Activated T-helper 17 cell treated with anti-CD3 and anti-CD28 coated beads, Interleukin-2, amount 50 U/mL, for 72 hours (primary cell): Measurements from ENCODE around the gene TIMM13. TPM values are rescaled to one million over a fixed set of nuclear protein-coding genes. Genes with fewer than 3 reads are reported as not detected.
A peak's percentile ranks its signal among the peaks of the same experiment; 100 is the strongest.

ENCODE experiments used
- ATAC-seq: fragments of 150-1000 bp; cut with Tn5 transposase; replicated peaks from 2 replicates; pipeline ENCODE4 v1.10.0; 2021; ENCODE audit warnings: mild to moderate bottlenecking, moderate library complexity
- H3K27ac Mint-ChIP-seq: one replicate; pipeline ENCODE4 v1.8.0; 2022; ENCODE audit warnings: mixed read lengths
- H3K27me3 Mint-ChIP-seq: one replicate; pipeline ENCODE4 v1.8.0; 2022; ENCODE audit warnings: mixed read lengths
- H3K36me3 Mint-ChIP-seq: one replicate; pipeline ENCODE4 v1.8.0; 2022; ENCODE audit warnings: low read depth, mild to moderate bottlenecking, mixed read lengths
- H3K4me1 Mint-ChIP-seq: one replicate; pipeline ENCODE4 v1.8.0; 2022; ENCODE audit warnings: mixed read lengths
- H3K4me3 Mint-ChIP-seq: one replicate; pipeline ENCODE4 v1.8.0; 2022; ENCODE audit warnings: mild to moderate bottlenecking, mixed read lengths
- H3K9me3 Mint-ChIP-seq: one replicate; pipeline ENCODE4 v1.8.0; 2022; ENCODE audit warnings: mixed read lengths
- total RNA-seq, 2 donors: library from RNA; stranded (reverse); gene quantifications; one replicate each; pipeline ENCODE4 v1.2.3, GENCODE V29; 2022

Gene TIMM13
- total RNA-seq, 2 donors from 2014 or later = 51.0 to 140 TPM

GRCh38 chr19:2444251-2445002 is 17.0 kb upstream of the TIMM13 start:
- H3K4me1 Mint-ChIP-seq = peaks cover 5% of the 10 kb centered on the region
- H3K36me3 Mint-ChIP-seq = peaks cover 32% of the 10 kb centered on the region
- ATAC-seq = no peak
- no peak overlapping the region for H3K27ac Mint-ChIP-seq
- no peaks in the 10 kb centered on the region for H3K27me3 Mint-ChIP-seq
- no peak overlapping the region for H3K4me3 Mint-ChIP-seq
- no peaks in the 10 kb centered on the region for H3K9me3 Mint-ChIP-seq

DNA sequence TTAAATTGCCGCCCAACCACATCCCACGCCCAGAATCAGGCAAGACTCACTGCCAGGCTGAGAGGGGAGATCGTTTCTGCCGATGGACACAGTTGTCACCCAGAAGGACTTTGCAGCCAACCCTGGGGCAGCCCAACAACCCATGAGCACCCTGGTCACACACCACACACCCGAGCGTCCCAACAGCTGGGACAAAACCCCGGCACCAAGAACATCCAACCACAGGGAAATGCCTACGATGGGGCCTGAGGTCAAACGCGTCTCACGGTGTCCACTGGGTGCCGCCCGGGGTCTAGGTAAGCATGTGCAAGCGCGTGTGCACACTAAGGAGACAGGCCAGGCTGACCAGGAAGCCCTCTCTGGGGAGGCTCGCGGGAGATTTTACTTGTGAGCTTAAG is 16.4 kb upstream of the TIMM13 start:
- peaks cover 5% of the 10 kb centered on the region for H3K4me1 Mint-ChIP-seq

DNA sequence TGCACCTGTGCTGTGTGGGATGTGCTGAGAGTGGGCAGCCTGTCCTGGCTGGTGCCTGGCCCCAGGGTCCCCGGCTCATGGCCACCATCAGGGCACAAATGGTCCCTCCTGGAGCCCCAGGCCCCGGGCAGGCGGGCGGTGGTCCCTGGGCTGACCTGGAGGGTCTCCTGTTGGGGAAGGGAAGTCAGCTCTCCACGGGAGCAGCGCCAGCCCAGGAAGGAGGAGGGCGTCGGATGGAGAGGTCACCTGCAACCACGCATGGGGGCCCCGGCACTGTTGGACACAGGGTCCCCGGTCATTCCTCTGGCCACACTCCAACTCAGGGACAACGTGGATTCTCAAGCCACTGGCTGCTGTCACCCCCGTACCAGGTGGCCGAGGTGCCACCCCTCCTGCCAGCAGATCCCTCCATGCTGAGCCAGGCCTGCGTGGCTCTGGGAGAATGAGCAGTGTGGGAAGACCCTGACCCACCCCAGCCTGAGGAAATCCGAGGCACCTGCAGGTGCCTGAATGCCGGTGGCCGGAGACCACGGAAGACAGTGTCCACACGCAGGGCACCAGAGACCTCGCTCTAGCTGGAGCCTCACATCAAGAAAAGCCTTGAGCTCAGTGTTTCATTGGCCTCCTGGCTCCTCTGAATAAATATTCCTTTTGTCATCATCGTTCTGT is 15.9 kb upstream of the TIMM13 start:
- peaks cover 5% of the 10 kb centered on the region for H3K4me1 Mint-ChIP-seq
- peaks cover 32% of the 10 kb centered on the region for H3K36me3 Mint-ChIP-seq
- H3K4me3 Mint-ChIP-seq = no peak overlapping the region
- no peak overlapping the region for H3K27ac Mint-ChIP-seq
- ATAC-seq = no peak
- H3K27me3 Mint-ChIP-seq = no peaks in the 10 kb centered on the region
- no peaks in the 10 kb centered on the region for H3K9me3 Mint-ChIP-seq

More for the DNA sequence above, 16.4 kb upstream of the TIMM13 start:
- peaks cover 32% of the 10 kb centered on the region for H3K36me3 Mint-ChIP-seq
- H3K27ac Mint-ChIP-seq = no peak overlapping the region
- H3K9me3 Mint-ChIP-seq = no peaks in the 10 kb centered on the region
- H3K4me3 Mint-ChIP-seq = no peak overlapping the region
- no peaks in the 10 kb centered on the region for H3K27me3 Mint-ChIP-seq
- no peak for ATAC-seq

DNA sequence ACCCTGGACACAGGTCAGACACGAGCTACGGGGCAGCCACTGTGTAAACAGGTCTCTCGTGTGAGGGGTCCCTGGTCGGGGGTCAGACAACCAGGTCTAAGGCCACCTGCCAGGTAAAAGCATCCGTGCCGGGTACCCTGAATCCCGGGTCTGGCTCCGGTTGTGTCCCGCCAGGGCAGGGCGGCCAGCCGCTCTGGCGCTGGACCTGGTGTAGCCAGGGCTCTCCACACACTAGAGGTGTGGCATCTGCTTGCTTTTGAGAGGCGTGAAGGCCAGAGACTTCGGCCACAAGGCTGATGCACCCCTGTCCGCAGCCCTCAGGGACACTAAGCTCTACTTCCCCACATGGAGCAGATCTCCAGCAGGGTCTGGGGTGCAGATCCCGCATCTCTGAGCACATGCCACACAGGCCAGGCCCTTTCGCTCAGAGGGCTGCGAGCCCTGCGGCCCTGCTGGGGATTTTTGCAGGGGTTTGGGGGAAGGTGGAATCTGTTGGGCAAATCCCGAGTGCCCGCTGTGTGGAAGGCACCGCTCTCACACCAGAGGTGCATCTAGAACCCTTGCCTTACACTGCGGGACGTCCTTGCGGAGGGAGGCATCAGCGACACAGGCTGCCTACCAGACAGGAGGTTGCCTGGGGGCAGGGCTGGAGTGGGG is 13.8 kb upstream of the TIMM13 start:
- peaks cover 5% of the 10 kb centered on the region for H3K4me1 Mint-ChIP-seq
- ATAC-seq = no peak
- no peak overlapping the region for H3K4me3 Mint-ChIP-seq
- no peaks in the 10 kb centered on the region for H3K9me3 Mint-ChIP-seq
- no peak overlapping the region for H3K27ac Mint-ChIP-seq
- H3K36me3 Mint-ChIP-seq = peaks cover 42% of the 10 kb centered on the region
- no peaks in the 10 kb centered on the region for H3K27me3 Mint-ChIP-seq

- H3K4me1 Mint-ChIP-seq = peaks cover 5% of the 10 kb centered on the region
These were observed 13.1 kb upstream of the TIMM13 start for GRCh38 chr19:2440515-2440914.

DNA sequence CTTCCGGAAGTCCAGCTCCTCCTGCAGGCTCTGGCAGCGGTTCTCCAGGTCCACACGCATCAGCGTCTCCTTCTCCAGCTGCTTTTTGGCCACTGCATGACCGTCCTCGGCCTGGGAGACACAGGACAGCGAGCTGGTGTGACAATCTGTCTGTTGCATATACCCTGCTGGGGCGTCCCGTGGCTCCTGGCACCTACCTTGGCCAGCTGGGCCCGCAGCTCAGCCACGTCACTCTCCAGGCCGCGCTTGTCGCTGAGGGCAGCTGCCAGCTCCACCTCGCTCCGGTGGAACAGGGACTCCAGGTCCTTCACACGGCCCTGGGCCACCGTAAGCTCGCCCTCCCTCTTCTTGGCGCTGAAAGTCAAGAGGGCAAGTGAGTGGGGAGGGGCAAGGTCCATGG is 10.8 kb upstream of the TIMM13 start:
- Mint-ChIP-seq H3K36me3 (peaks cover 45% of the 10 kb centered on the region), H3K4me1 (peaks cover 5% of the 10 kb centered on the region), H3K27ac (no peak overlapping the region), H3K27me3 (no peaks in the 10 kb centered on the region), H3K4me3 (no peak overlapping the region), H3K9me3 (no peaks in the 10 kb centered on the region)
- ATAC-seq = no peak

More at GRCh38 chr19:2440515-2440914, 13.1 kb upstream of the TIMM13 start:
- H3K27me3 Mint-ChIP-seq = no peaks in the 10 kb centered on the region
- H3K27ac Mint-ChIP-seq = peak overlapping the region; percentile 0
- ATAC-seq = no peak
- peaks cover 45% of the 10 kb centered on the region for H3K36me3 Mint-ChIP-seq
- H3K4me3 Mint-ChIP-seq = no peak overlapping the region
- no peaks in the 10 kb centered on the region for H3K9me3 Mint-ChIP-seq

GRCh38 chr19:2436926-2437325 is 9.5 kb upstream of the TIMM13 start:
- Mint-ChIP-seq H3K4me3 (no peak overlapping the region), H3K9me3 (no peaks in the 10 kb centered on the region), H3K27me3 (no peaks in the 10 kb centered on the region), H3K36me3 (peaks cover 41% of the 10 kb centered on the region), H3K4me1 (peaks cover 5% of the 10 kb centered on the region), H3K27ac (no peak overlapping the region)
- no peak for ATAC-seq

- no peak for ATAC-seq
- Mint-ChIP-seq H3K27me3 (no peaks in the 10 kb centered on the region), H3K27ac (no peak overlapping the region), H3K4me1 (peaks cover 5% of the 10 kb centered on the region), H3K4me3 (no peak overlapping the region), H3K9me3 (no peaks in the 10 kb centered on the region), H3K36me3 (peaks cover 40% of the 10 kb centered on the region)
These were observed 9.0 kb upstream of the TIMM13 start for GRCh38 chr19:2436384-2436783.

DNA sequence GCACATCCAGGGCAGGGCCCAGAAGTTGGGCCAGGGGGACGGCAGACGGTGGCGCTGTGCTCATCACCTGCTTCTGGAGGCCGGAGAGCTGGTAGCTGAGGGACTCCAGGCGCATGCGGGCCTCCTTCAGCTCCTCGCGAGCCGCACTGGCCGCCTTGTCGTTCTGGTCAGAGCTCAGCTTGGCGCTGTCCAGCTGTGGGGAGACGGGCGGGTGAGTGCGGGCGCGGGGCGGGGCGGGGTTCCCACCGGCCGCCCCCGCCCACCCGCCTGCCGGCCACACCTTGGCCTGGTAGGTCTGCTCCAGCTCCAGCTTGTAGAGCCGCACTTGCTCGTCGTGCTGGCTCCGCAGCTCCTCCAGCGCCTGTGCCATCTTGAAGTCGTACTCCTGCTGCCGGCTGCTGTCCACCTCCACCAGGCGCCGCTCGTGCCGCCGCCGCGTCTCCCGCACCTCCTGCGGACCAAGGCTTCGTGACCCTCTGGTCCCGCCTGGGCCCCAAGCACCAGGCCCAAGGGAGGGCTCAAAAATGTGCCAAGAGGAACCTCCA is 7.4 kb upstream of the TIMM13 start:
- Mint-ChIP-seq H3K27me3 (no peaks in the 10 kb centered on the region), H3K9me3 (no peaks in the 10 kb centered on the region), H3K27ac (no peak overlapping the region), H3K4me3 (no peak overlapping the region), H3K4me1 (no peaks in the 10 kb centered on the region), H3K36me3 (peaks cover 37% of the 10 kb centered on the region)
- ATAC-seq = no peak

DNA sequence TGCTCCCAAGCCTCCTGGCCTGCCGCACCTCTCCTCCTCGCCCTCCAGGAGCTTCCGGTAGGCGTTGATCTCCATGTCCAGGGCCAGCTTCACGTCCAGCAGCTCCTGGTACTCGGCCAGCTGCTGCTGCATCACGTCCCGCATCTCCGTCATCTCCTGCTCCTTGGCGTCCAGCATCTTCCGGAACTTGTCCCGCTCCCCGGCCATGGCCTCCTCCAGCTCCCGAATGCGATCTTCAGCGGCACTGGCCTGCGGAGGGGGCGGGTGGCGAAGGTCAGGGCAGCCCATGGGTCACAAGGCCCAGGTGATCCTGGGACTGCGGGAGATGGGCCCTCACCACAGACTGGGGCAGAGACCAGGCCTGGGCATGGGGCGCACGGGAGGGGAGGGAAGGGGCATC is 6.9 kb upstream of the TIMM13 start:
- no peaks in the 10 kb centered on the region for H3K27me3 Mint-ChIP-seq
- peaks cover 37% of the 10 kb centered on the region for H3K36me3 Mint-ChIP-seq
- no peaks in the 10 kb centered on the region for H3K4me1 Mint-ChIP-seq
- no peak overlapping the region for H3K27ac Mint-ChIP-seq
- no peaks in the 10 kb centered on the region for H3K9me3 Mint-ChIP-seq
- ATAC-seq = no peak
- H3K4me3 Mint-ChIP-seq = no peak overlapping the region

DNA sequence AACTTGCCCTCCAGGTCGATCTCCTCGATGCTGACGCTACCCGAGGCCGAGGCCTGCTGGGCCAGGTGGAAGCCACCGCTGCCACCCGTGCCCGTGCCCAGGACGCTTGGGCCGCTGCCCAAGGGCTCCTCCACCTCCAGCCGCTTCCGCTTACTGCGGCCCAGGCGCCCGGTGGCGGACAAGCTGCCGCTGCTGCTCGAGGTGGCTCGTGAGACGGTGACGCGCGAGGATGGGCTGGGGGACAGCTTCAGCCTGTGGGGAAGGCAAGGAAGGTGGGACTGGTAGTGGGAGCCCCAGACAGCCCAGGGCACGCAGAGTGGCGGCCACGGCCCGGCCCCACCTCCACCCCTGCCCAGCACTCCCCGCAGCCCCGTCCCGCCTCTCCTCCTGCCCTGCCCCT is 6.5 kb upstream of the TIMM13 start:
- Mint-ChIP-seq H3K36me3 (peaks cover 37% of the 10 kb centered on the region), H3K27ac (no peak overlapping the region), H3K9me3 (no peaks in the 10 kb centered on the region), H3K4me1 (no peaks in the 10 kb centered on the region), H3K4me3 (no peak overlapping the region), H3K27me3 (no peaks in the 10 kb centered on the region)
- no peak for ATAC-seq

GRCh38 chr19:2432131-2432848 is 4.9 kb upstream of the TIMM13 start:
- H3K27ac Mint-ChIP-seq = no peak overlapping the region
- H3K4me3 Mint-ChIP-seq = no peak overlapping the region
- no peak for ATAC-seq
- no peaks in the 10 kb centered on the region for H3K27me3 Mint-ChIP-seq
- H3K9me3 Mint-ChIP-seq = no peaks in the 10 kb centered on the region
- peaks cover 3% of the 10 kb centered on the region for H3K4me1 Mint-ChIP-seq
- peaks cover 35% of the 10 kb centered on the region for H3K36me3 Mint-ChIP-seq

DNA sequence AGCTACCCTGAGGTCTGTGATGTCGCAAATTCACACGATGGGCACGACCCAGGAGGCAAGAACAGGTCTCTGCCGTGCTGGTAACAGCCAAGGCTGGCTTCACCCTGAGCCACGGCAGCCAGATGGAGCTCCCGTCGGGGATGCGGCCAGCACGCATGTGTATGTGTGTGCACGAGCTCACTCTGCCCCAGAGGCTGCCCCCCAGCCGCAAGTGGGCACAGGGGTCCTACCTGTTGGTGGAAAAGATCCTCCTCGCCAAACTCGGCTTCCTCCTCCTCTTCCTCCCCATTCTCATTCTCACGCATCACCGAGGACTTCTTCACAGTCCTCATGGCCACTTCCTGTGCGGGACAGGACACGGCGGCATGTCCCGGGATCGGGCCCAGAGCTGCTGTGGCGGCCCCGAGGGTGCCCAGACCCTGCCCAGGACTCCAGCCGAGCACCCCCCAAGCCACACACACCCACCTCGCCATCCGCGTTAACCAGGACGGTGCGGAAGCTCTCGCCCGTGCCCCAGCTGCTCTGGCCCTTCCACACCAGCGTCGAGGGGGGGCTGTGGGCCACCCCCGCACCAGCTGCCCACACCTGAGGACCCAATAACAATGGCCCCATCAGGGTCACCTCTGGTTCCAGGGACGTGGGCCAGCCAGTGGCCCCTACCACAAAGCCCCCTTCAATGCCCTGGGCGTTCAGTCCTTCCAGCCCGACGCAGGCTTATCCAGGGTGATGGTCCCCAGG is 4.1 kb upstream of the TIMM13 start:
- Mint-ChIP-seq H3K36me3 (peaks cover 41% of the 10 kb centered on the region), H3K9me3 (no peaks in the 10 kb centered on the region), H3K27ac (no peak overlapping the region)

More for the DNA sequence above, 4.1 kb upstream of the TIMM13 start:
- peaks cover 3% of the 10 kb centered on the region for H3K4me1 Mint-ChIP-seq
- ATAC-seq = no peak
- H3K4me3 Mint-ChIP-seq = no peak overlapping the region
- no peaks in the 10 kb centered on the region for H3K27me3 Mint-ChIP-seq
